Measurements from ENCODE around the gene CCDC69.

DNA sequence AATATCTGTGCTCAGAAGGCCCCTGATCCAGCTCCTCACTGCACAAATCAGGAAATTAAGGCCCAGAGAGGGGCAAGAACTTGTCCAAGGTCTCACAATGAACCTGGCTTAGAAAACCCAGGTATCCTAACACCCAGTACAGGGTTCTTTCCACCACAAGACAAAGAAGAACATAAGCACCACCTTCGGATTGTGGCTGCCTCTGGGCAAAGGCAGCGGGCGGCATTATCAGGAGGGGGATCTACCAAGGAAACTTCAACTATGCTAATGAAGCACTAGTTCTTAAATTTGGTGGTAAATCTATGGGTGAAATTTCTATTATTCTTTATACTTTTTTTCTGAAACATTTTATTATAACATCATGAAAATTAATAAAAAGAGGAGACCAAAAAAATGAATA, 84.2 kb downstream of the CCDC69 start:
- TF ChIP-seq KDM5A (IDR thresholded peaks at IDR 0.05) (no peak), CTCF (IDR thresholded peaks at IDR 0.05) (no peak), RCOR1 (IDR thresholded peaks at IDR 0.05; ENCODE audit: low read depth, low read length) (no peak), RAD21 (conservative IDR thresholded peaks at IDR 0.05 in 1 of 2, IDR thresholded peaks at IDR 0.05 in 1 of 2) (no peak), HOXA7 (CRISPR knock-in tag; IDR thresholded peaks at IDR 0.05) (no peak), MAZ (IDR thresholded peaks at IDR 0.05; ENCODE audit: borderline replicate concordance, low read depth, low read length) (no peak), EP300 (IDR thresholded peaks at IDR 0.05) (no peak), KDM1A (IDR thresholded peaks at IDR 0.05; ENCODE audit: low read depth) (no peak), CHD2 (IDR thresholded peaks at IDR 0.05; ENCODE audit: low read length, partially characterized antibody) (no peak), SREBF2 (IDR thresholded peaks at IDR 0.05) (no peak)
- TF ChIP-seq, protein P1, sequence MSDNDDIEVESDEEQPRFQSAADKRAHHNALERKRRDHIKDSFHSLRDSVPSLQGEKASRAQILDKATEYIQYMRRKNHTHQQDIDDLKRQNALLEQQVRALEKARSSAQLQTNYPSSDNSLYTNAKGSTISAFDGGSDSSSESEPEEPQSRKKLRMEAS (IDR thresholded peaks at IDR 0.05), result no peak
